ENCODE results near the gene CD36.

DNA sequence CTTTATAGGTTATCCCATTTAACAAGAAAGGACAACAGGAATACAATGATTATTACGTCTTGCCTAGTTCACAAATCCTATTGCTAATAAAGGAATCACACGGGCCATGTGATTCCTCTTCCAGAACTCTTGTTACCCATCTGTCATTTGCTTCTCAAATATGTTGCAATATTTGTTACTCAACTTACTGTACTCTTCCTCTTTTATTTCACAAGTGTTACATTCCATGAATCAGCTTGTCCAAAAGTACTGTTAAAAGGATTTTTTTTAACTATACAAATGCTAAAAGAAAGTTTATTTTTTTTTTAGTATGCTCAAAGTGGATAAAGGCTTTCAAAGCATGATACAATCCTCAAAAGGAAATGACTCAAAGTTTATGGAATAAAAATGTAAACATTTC is 3.9 kb upstream of the CD36 start:
- TF ChIP-seq, protein P1, sequence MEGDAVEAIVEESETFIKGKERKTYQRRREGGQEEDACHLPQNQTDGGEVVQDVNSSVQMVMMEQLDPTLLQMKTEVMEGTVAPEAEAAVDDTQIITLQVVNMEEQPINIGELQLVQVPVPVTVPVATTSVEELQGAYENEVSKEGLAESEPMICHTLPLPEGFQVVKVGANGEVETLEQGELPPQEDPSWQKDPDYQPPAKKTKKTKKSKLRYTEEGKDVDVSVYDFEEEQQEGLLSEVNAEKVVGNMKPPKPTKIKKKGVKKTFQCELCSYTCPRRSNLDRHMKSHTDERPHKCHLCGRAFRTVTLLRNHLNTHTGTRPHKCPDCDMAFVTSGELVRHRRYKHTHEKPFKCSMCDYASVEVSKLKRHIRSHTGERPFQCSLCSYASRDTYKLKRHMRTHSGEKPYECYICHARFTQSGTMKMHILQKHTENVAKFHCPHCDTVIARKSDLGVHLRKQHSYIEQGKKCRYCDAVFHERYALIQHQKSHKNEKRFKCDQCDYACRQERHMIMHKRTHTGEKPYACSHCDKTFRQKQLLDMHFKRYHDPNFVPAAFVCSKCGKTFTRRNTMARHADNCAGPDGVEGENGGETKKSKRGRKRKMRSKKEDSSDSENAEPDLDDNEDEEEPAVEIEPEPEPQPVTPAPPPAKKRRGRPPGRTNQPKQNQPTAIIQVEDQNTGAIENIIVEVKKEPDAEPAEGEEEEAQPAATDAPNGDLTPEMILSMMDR (IDR thresholded peaks at IDR 0.05), result no peak
- TF ChIP-seq EZH2phosphoT487 (IDR thresholded peaks at IDR 0.05), result no peak
